HG03108 (cell line): ENCODE measurements around the gene ULK4.
"Not testable (repeated sequence)": the region's sequence is repeated elsewhere in the genome, so short reads cannot be mapped to it uniquely, and the experiment has no call there.

ENCODE experiments used
- ATAC-seq: cut with Tn5 transposase; IDR thresholded peaks from one replicate; pipeline ENCODE4 v1.9.1; 2021; ENCODE audit warnings: moderate library complexity; ENCODE audit not compliant: unreplicated experiment

The ULK4 gene

DNA sequence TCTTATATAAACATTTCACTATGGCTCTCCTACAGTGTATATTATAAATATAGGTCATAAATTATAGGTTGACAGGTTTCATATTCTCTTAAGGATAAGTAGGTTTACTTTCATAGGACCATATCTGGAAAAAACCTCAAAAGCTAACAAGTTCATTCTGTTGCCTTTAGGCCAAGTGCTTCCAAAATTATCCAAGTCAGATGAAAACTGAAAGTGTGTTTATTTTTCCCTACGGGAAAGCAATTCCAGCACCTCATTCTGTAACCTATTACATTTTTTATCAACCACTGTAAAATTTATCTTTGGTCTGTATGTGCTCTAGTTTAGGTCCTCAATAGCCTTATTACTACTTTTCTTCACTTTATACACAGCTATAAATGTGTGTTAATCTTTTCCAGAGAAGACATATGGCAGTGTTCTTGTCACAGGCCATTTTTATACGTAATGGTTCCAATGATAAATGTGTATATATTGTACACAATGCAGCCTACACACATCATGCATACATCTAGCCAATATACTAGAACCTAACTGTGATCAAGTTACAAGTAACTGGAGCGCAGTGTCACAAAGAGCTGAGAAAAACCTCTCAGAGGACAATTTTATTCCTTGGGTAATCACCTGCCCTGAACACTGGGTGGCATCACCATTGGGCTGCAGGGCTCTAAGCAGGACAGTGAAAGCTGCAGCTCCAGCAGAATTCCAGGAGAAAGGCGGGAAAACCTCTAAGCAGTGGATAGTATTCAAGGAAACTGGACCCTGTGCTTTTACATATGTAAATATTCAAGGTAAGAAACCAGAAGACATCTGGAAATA is 511.3 kb downstream of the ULK4 start:
- no peak for ATAC-seq

GRCh38 chr3:41448396-41448795 is 513.5 kb downstream of the ULK4 start:
- no peak for ATAC-seq

DNA sequence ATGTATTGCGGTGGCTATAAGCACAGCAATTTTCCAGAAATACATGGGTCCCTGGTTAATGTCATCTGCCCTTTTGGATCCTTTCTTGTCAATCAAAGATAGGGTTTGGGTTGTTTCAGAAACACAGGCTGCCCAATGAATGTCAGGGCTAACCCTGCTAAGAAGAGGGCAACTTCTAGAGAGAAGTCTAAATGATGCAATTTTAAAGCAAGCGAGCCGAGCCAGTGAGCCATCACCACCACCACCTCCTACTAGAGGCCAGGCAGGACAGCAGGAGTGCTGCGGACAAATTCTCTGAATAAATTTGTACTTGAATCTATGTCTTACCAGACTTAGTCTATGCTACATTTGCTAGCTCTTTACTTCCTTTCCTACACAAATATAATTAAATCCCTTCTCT is 514.2 kb downstream of the ULK4 start:
- no peak for ATAC-seq

GRCh38 chr3:41446316-41446715 is 515.6 kb downstream of the ULK4 start:
- not testable (repeated sequence) for ATAC-seq

GRCh38 chr3:41441568-41441967 is 520.3 kb downstream of the ULK4 start:
- no peak for ATAC-seq

GRCh38 chr3:41441139-41441538 is 520.8 kb downstream of the ULK4 start:
- no peak for ATAC-seq

GRCh38 chr3:41436983-41437382 is 524.9 kb downstream of the ULK4 start:
- no peak for ATAC-seq

- no peak for ATAC-seq
Observed at GRCh38 chr3:41434781-41435180, 527.1 kb downstream of the ULK4 start.

GRCh38 chr3:41431386-41431785 is 530.5 kb downstream of the ULK4 start:
- ATAC-seq: no peak

- no peak for ATAC-seq
Observed at GRCh38 chr3:41430886-41431285, 531.0 kb downstream of the ULK4 start.

DNA sequence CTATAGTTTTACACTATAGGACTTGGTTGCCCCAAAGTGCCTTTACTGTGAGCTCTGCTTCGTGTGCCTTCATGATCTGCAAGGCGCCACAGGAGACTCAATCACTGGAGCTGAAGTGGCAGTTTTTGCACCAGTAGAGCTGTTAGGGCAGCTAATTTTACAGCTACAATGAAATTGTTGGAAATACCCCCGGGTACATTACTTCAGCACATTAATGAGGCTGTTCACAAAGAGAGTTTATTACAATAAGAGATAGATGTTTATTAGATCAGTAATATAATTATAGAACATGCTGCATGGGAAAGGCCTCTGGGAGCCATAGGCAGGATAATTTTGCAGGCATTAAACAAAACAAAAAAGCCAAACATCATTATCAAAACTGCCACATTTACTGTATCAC is 531.5 kb downstream of the ULK4 start:
- no peak for ATAC-seq

GRCh38 chr3:41426485-41426884 is 535.4 kb downstream of the ULK4 start:
- no peak for ATAC-seq

DNA sequence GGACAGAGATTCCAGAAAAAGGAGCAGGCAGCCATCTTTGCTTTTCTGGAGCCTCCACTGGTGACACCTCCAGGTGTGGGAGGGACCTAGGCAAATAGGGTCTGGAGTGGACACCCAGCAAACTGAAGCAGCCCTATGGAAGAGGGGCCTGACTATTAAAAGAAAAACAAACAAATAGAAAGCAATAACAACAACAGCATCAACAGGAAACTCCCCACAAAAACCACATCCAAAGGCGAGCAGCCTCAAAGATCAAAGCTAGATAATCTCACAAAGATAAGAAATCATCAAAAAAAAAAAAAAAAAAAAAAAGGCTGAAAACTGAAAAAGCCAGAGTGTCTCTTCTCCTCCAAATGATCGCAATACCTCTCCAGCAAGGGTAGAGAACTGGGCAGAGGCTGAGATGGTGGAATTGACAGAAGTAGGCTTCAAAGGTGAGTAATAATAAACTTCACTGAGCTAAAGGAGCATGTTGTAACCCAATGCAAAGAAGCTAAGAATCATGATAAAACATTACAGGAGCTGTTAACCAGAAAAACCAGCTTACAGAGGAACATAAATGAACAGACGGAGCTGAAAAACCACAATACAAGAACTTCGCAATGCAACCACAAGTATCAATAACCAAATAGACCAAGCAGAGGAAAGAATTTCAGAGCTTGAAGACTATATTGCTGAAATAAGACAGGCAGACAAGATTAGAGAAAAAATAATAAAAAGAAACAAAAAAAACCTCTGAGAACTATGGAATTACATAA is 537.2 kb downstream of the ULK4 start:
- no peak for ATAC-seq

DNA sequence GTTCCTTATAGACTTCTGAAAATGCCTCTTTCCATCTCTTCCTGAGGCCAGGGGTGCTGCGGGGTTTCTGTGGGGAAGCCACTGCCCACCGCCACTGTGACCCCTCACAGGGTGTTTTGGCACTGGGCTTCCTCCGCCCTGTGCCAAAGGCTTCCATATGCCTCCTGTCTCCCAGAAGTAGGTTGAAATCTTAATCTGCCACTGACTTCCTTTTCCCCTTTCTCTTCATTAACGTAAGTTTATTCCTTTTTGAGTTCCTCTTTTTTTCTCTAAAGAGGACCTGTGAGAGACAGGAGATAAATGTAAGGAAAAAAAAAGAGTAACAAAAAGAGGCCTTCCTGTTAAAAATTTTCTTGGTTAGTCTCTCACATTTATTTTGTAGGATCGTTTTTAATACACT is 542.1 kb downstream of the ULK4 start:
- no peak for ATAC-seq

- no peak for ATAC-seq
Observed at GRCh38 chr3:41418961-41419691, 542.8 kb downstream of the ULK4 start.

DNA sequence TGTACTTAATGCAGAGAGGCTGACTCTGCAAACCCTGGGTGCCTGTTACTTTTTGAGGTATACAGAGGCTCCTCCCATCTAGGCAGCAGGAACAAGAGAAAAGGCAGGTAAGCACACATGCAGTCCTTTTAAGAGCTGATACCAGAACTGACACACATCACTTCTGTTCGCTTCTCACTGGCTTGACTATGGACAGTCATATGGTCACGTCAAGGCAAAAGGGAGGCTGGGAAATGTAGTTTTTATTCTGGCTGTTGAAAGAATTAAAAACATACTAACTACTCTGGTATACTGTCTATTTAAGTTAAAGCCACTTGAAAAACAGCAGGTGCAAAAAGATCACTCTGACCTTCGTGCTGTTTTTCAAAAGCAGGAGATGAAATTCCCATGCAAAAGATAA is 544.3 kb downstream of the ULK4 start:
- no peak for ATAC-seq

GRCh38 chr3:41411065-41411464 is 550.8 kb downstream of the ULK4 start:
- ATAC-seq: no peak

- ATAC-seq: no peak
Observed at GRCh38 chr3:41405466-41405865, 556.4 kb downstream of the ULK4 start.

DNA sequence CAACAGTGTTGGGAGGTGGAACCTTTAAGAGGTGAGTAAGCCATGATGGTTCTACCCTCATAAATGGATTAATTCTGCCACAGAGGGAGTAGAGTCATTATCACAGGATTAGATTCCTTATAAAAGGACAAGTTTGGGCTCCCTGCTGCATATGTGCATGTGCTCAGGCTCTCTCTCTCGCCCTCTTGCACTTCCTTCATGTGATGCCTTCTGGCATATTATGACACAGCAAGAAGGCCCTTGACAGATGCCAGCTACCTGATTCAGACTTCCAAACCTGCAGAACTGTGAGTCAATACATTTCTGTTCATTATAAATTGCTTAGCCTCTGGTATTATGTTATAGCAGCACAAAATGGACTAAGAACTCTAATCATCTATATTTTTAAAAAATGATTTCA is 557.3 kb downstream of the ULK4 start:
- no peak for ATAC-seq

- no peak for ATAC-seq
Observed at GRCh38 chr3:41394896-41395295, 567.0 kb downstream of the ULK4 start.

- not testable (repeated sequence) for ATAC-seq
Observed at GRCh38 chr3:41370765-41371535, 591.0 kb downstream of the ULK4 start.
